K562 treated with DMSO at 1 percent for 48 hours (cell line): ENCODE measurements around the gene NECAB2. TPM values are rescaled to one million over a fixed set of nuclear protein-coding genes. Genes with fewer than 3 reads are reported as not detected.

Experiments used
- total RNA-seq: library from RNA; unstranded; fragments of 300-600 nt; gene quantifications from 2 replicates; pipeline ENCODE4 v1.2.3, GENCODE V29; 2022; ENCODE audit warnings: low replicate concordance; ENCODE audit errors: extremely low read depth

Gene NECAB2
- not detected in 2 replicates for total RNA-seq

GRCh38 chr16:83967838-83968305 lies at the start of gene NECAB2:
Gene NECAB2, plus strand, starts transcription at chr16:83968244. Its CDS starts 405 bp downstream, at chr16:83968649.

GRCh38 chr16:83952940-83953795 lies 14.9 kb upstream of the NECAB2 start, which contains the start of gene OSGIN1:
Gene OSGIN1, plus strand, starts transcription at chr16:83953240. Its CDS starts 4,432 bp downstream, at chr16:83957672.

GRCh38 chr16:84042308-84042878 lies 74.3 kb downstream of the NECAB2 start, which contains the start of gene SLC38A8:
Gene SLC38A8, minus strand, starts transcription at chr16:84042795. Its CDS starts 638 bp downstream, at chr16:84042157.

Other genes with a start within 250 kb of the NECAB2 start
- gene HSBP1, start 160.3 kb upstream of the NECAB2 start, total RNA-seq = not detected in 2 replicates
- not detected in 2 replicates for gene MLYCD, start 69.1 kb upstream of the NECAB2 start, total RNA-seq
- gene OSGIN1, start 15.0 kb upstream of the NECAB2 start, total RNA-seq = not detected in 2 replicates
- not detected in 2 replicates for gene SLC38A8, start 74.6 kb downstream of the NECAB2 start, total RNA-seq
- not detected in 2 replicates for gene MBTPS1, start 148.7 kb downstream of the NECAB2 start, total RNA-seq
- not detected in 2 replicates for gene HSDL1, start 176.9 kb downstream of the NECAB2 start, total RNA-seq
- gene DNAAF1, start 177.1 kb downstream of the NECAB2 start, total RNA-seq = not detected in 2 replicates
- not detected in 2 replicates for gene TAF1C, start 218.8 kb downstream of the NECAB2 start, total RNA-seq
- not detected in 2 replicates for gene ADAD2, start 222.9 kb downstream of the NECAB2 start, total RNA-seq